Medulla oblongata (tissue), 1 donor: Measurements from ENCODE around the gene SPTBN4.
"Not testable (repeated sequence)": the region's sequence is repeated elsewhere in the genome, so short reads cannot be mapped to it uniquely, and the experiment has no call there.

Experiments
- DNase-seq: peaks from one replicate; pipeline ENCODE4 v3.0.0-alpha.2; 2015; ENCODE audit errors: extremely low spot score

The SPTBN4 gene

DNA sequence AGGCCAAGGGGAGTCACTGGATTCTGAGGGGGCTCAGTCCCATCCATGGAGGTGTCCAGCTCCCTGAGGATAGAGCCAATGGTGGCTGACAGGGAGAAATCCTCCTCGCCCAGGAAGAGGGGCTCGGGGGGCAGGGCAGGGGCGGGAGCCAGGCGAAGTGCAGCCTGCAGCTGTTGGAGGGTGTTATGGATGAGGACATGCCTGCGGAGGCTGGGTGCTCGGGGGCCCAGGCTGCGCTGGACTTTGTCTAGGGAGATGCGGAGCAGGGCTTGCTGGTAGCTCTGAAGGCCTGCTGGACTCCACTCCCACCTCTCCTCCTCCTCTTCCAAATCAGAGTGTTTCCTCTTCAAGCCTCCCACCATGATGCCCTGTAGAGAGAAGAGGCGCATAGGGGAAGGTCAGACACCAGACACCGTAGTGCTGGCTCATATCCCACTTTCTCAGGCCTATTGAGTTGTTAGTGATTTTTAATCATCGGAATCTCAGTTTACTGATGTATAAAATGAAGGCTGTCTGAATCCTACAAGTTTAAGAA lies 25.0 kb upstream of the SPTBN4 start:
- DNase-seq, result no peak

DNA sequence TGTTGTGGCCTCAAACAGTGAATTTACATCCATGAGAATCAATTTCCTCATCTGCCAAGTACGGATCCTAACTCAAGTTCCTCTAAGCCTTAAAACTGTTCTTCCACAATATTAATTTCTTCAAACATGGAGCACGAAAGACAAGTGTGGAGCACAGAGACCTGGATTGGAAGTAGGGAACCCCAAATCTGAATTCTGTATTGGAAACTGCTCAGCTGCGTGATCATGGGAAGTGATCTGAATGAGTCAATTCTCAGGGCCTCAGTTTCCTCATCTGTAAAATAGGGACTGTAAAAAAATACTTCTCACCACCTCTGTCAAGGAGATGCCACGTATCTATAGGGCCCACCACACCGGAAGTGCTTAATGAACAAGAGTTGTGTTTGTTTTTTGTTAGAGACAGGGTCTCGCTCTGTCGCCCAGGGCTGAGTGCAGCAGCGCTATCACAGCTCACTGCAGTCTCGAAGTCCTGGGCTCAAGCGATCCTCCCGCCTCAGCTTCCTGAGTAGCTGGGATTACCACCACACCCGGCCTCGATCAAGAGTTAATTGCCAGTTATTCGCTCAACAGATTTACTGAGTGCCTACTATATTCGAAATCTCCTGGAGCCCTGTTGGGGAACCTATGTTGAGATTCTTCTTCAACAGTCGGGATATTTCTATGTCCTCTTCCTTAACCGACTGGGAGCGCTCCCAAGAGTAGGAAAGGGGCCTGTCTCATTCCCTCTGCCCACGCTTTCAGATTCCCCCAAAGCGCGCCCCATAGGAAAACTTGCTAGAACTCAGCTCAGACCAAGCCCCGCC lies 24.3 kb upstream of the SPTBN4 start:
- no peak for DNase-seq

DNA sequence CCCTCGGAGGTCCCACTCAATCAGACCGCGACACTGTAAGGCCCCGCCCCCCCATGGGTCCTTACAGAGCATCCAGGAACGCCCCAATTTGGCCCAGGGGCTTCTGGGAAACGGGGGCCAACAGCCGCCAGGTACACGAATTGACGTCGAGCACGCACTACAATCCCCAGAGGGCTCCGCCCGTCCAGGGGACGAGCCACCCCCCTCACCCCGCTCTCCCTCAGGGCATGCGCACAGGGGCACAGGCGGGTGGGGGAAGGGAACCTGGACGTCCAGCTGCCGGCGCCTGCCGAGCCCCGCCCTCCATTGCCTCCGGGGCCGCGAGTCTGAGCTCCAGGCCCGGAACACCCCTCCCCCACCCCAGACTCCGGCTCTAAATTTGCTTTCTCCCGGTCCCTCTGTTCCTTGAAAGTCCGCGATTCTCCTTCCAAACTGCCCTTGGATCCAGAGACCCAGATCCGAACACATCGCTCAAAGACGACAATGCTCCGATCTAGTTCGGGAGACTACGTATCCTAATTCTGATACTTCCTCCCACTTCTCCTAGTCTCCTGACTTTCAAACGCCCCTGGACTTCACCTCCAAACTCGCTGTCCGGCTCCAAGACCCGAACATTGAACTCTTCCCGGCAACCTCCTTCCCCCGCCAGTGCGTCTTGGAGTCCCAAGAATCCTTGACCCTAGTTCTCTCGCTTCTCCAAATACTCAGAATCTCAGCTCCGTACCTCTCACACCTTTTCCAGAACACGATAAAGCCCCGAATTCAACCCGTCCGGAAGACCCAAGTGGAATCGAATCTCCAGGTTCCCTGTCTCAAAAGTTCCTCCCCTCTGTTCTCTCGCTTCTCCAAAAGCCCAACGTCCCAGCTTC lies 23.4 kb upstream of the SPTBN4 start:
- DNase-seq, result peak; percentile 99

- DNase-seq, result peak; percentile 98
Measured at GRCh38 chr19:40444000-40444824, 22.6 kb upstream of the SPTBN4 start, which contains the start of gene SERTAD3. SERTAD3 (minus strand) TSS chr19:40444335; CDS start chr19:40442080, 2,255 bp downstream.

GRCh38 chr19:40444825-40445312 lies 21.9 kb upstream of the SPTBN4 start:
- no peak for DNase-seq

GRCh38 chr19:40445780-40446262 lies 21.0 kb upstream of the SPTBN4 start:
- no peak for DNase-seq

DNA sequence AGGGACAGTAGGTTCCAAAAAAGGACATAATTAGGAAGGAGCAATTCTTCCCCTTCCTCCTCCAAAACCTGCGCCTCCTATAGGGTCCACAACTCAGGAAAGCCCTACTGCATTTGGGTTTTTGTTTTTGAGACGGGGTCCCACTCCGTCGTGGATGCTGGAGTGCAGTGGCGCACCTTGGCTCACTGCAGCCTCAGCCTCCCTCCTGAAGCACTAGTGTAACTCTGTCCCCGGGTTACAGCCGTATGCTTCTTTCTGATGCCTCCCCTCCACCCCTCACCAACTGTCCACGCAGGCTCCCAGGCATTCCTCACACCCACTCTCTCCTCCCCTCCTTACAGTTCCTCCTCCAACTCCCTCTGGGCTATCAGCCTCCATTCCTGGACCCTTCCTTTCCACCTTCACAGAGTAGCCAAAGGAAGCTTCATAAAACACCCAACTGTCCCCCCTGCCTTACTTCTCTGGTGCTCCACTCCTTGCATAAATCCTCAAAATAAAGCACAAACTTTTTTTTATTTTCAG lies 20.5 kb upstream of the SPTBN4 start:
- no peak for DNase-seq

DNA sequence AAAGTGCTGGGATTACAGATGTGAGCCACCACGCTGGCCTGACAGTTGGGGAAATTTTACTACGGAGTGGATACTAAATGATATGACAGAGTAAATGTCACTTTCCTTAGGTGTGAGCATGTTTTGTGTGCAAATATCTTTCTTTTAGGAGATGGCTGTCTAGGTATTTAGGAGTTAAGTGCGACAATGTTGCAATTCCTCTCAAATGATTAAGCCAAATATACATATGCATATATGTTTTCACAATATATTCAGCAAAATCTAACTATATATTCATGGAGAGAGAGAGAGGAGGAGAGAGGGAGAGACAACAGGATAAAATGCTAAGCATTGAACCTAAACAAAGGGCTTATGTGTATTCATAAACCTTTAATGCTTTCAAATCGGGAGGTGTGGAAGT lies 17.3 kb upstream of the SPTBN4 start:
- no peak for DNase-seq

DNA sequence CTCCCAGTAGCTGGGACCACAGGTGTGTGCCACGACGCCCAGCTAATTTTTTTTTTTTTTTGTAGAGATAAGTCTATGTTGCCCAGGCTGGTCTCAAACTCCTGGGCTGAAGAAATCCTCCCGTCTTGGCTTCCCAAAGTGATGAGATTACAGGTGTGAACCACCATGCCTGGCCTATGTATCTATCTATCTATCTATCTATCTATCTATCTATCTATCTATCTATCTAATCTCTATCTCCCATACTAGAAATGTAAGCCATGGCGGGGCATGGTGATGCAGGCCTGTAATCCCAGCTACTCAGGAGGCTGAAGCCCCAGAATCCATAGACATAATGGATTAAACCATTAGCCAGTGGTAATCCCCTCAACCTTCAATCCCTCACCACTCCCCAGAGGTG lies 16.1 kb upstream of the SPTBN4 start:
- no peak for DNase-seq

- no peak for DNase-seq
Measured at GRCh38 chr19:40452016-40452415, 14.8 kb upstream of the SPTBN4 start.

DNA sequence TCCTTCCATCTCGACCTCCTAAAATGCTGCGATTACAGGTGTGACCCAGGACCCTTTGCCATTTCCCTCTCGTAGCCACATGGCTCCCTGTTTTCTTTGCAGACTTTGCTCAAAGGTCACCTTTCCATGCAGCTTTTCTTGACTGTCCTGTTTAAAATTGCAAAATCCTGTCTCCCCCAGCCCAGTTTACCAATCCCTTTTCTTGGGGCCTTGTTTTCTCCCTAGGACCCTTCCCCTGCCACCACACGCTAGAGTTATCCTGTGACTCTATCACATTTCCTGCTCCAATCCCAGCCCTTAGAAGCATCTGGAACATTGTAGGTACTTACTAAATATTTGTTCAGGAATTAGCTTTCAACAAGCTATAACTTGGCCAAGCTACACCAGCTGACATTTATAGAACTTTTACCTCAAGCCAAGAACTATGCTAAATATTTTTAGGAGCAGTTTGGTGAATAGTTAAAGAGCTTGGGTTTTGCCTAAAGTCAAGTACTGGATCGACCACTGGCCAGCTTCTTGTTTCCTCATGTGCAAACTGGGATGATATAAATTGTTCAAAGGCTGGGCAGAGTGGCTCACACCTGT lies 13.6 kb upstream of the SPTBN4 start:
- DNase-seq, result no peak

DNA sequence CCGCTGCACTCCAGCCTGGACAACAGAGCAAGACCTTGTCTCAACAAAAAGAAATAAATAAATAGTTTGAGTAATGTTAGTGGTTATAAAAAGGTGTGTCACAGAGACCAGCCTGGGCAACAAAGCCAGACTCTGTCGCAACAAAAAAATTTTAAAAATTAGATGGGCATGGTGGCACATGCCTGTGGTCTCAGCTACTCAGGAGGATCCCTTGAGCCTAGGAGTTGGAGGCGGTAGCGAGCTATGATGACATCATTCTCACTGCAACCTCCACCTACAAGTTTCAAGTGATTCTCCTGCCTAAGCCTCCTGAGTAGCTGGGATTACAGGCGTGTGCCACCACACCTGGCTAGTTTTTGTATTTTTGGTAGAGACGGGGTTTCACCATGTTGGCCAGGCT lies 12.9 kb upstream of the SPTBN4 start:
- not testable (repeated sequence) for DNase-seq

- DNase-seq, result no peak
Measured at GRCh38 chr19:40457048-40457447, 9.8 kb upstream of the SPTBN4 start.

- no peak for DNase-seq
Measured at GRCh38 chr19:40457953-40458596, 8.7 kb upstream of the SPTBN4 start.

- DNase-seq, result no peak
Measured at GRCh38 chr19:40458597-40458974, 8.2 kb upstream of the SPTBN4 start.

GRCh38 chr19:40460185-40460584 lies 6.6 kb upstream of the SPTBN4 start:
- DNase-seq, result no peak

DNA sequence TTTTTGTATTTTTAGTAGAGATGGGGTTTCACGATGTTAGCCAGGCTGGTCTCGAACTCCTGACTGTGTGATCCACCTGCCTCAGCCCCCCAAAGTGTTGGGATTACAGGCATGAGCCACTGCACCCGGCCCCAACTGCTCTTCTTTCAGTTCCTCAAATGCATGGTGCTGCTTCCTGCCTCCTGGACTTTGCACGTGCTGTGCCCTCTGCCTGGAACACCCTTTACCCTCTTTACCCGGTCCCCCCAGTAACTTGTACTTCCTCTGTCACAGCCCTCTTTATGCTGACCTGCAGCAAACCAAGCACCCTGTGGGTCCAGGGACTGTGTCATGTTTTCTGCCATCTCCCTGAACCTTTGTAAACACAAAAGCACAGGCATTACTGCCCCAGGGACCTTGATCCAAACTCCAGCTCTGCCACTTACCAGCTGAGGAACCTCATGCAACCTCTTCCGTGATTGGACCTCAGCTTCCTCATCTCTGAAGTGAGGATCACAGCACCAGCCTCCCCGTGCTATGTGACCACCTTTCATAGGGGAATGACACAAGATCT lies 5.1 kb upstream of the SPTBN4 start:
- DNase-seq, result peak; percentile 32

DNA sequence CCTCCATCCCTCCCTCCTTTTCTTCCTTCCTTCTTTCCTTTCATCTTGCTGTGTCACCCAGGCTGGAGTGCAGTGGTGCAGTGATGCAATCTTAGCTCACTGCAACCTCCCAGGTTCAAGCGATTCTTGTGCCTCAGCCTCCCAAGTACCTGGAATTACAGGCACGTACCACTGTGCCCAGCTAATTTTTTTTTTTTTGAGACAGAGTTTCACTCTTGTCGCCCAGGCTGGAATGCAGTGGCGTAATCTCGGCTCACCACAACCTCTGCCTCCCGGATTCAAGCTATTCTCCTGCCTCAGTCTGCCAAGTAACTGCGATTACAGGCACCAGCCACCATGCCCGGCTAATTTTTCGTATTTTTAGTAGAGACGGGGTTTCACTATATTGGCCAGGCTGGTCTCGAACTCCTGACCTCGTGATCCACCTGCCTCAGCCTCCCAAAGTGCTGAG lies 3.2 kb upstream of the SPTBN4 start:
- not testable (repeated sequence) for DNase-seq

- peak; percentile 87 for DNase-seq
Measured at GRCh38 chr19:40464059-40465024, 2.5 kb upstream of the SPTBN4 start.
